Activated naive CD8-positive, alpha-beta T cell treated with anti-CD3 and anti-CD28 coated beads for 36 hours (primary cell): ENCODE measurements around the gene TMTC3. TPM values are rescaled to one million over a fixed set of nuclear protein-coding genes. Genes with fewer than 3 reads are reported as not detected.
"Not testable (repeated sequence)": the region's sequence is repeated elsewhere in the genome, so short reads cannot be mapped to it uniquely, and the experiment has no call there.

ENCODE experiments used
- DNase-seq: peaks from one replicate; pipeline ENCODE4 v3.0.0; 2021
- H3K27ac Mint-ChIP-seq: one replicate; pipeline ENCODE4 v1.8.0; 2022; ENCODE audit warnings: mild to moderate bottlenecking, moderate library complexity, mixed read lengths
- H3K27me3 Mint-ChIP-seq: one replicate; pipeline ENCODE4 v1.8.0; 2022; ENCODE audit warnings: mild to moderate bottlenecking, mixed read lengths
- H3K36me3 Mint-ChIP-seq: one replicate; pipeline ENCODE4 v1.8.0; 2021; ENCODE audit warnings: mild to moderate bottlenecking, mixed read lengths
- H3K4me1 Mint-ChIP-seq: one replicate; pipeline ENCODE4 v1.8.0; 2021; ENCODE audit warnings: mixed read lengths
- H3K4me3 Mint-ChIP-seq: one replicate; pipeline ENCODE4 v1.8.0; 2022; ENCODE audit warnings: mild to moderate bottlenecking, moderate library complexity, mixed read lengths
- H3K9me3 Mint-ChIP-seq: one replicate; pipeline ENCODE4 v1.8.0; 2022; ENCODE audit warnings: mixed read lengths
- total RNA-seq, 2 experiments: library from RNA; stranded (reverse); gene quantifications; one replicate each; pipeline ENCODE4 v1.2.3, GENCODE V29; 2021

Gene TMTC3
- total RNA-seq, 2 experiments from 2014 or later: 4.7 to 4.9 TPM

GRCh38 chr12:88185279-88185678 lies 43.2 kb downstream of the TMTC3 start:
- H3K27me3 Mint-ChIP-seq: no peaks in the 10 kb centered on the region
- peaks cover 46% of the 10 kb centered on the region for H3K36me3 Mint-ChIP-seq
- no peaks in the 10 kb centered on the region for H3K4me1 Mint-ChIP-seq
- H3K9me3 Mint-ChIP-seq: no peaks in the 10 kb centered on the region
- no peak for DNase-seq
- no peak overlapping the region for H3K27ac Mint-ChIP-seq
- no peak overlapping the region for H3K4me3 Mint-ChIP-seq

GRCh38 chr12:88185988-88186387 lies 43.9 kb downstream of the TMTC3 start:
- Mint-ChIP-seq H3K27me3 (no peaks in the 10 kb centered on the region), H3K27ac (no peak overlapping the region), H3K4me3 (no peak overlapping the region)

GRCh38 chr12:88187571-88187970 lies 45.5 kb downstream of the TMTC3 start:
- H3K27ac Mint-ChIP-seq: no peak overlapping the region
- no peaks in the 10 kb centered on the region for H3K4me1 Mint-ChIP-seq
- H3K36me3 Mint-ChIP-seq: peaks cover 25% of the 10 kb centered on the region
- no peak for DNase-seq
- H3K9me3 Mint-ChIP-seq: no peaks in the 10 kb centered on the region
- H3K27me3 Mint-ChIP-seq: no peaks in the 10 kb centered on the region
- no peak overlapping the region for H3K4me3 Mint-ChIP-seq

More at GRCh38 chr12:88185988-88186387, 43.9 kb downstream of the TMTC3 start:
- Mint-ChIP-seq H3K36me3 (peaks cover 39% of the 10 kb centered on the region), H3K4me1 (no peaks in the 10 kb centered on the region), H3K9me3 (no peaks in the 10 kb centered on the region)
- DNase-seq: no peak

GRCh38 chr12:88188180-88188579 lies 46.1 kb downstream of the TMTC3 start:
- DNase-seq: no peak
- H3K27ac Mint-ChIP-seq: no peak overlapping the region
- H3K36me3 Mint-ChIP-seq: peaks cover 22% of the 10 kb centered on the region
- no peaks in the 10 kb centered on the region for H3K9me3 Mint-ChIP-seq
- H3K27me3 Mint-ChIP-seq: no peaks in the 10 kb centered on the region
- no peaks in the 10 kb centered on the region for H3K4me1 Mint-ChIP-seq
- H3K4me3 Mint-ChIP-seq: no peak overlapping the region

- no peak for DNase-seq
- no peaks in the 10 kb centered on the region for H3K9me3 Mint-ChIP-seq
- no peaks in the 10 kb centered on the region for H3K4me1 Mint-ChIP-seq
- H3K27me3 Mint-ChIP-seq: no peaks in the 10 kb centered on the region
- peaks cover 9% of the 10 kb centered on the region for H3K36me3 Mint-ChIP-seq
- no peak overlapping the region for H3K4me3 Mint-ChIP-seq
- H3K27ac Mint-ChIP-seq: no peak overlapping the region
Measured at GRCh38 chr12:88192426-88192825, 50.3 kb downstream of the TMTC3 start.

- no peak overlapping the region for H3K27ac Mint-ChIP-seq
- no peak for DNase-seq
- H3K4me3 Mint-ChIP-seq: no peak overlapping the region
- no peaks in the 10 kb centered on the region for H3K27me3 Mint-ChIP-seq
- H3K9me3 Mint-ChIP-seq: no peaks in the 10 kb centered on the region
- H3K4me1 Mint-ChIP-seq: no peaks in the 10 kb centered on the region
- H3K36me3 Mint-ChIP-seq: peaks cover 9% of the 10 kb centered on the region
Measured at GRCh38 chr12:88194868-88195267, 52.8 kb downstream of the TMTC3 start.

- no peaks in the 10 kb centered on the region for H3K27me3 Mint-ChIP-seq
Measured at GRCh38 chr12:88200029-88200428, 57.9 kb downstream of the TMTC3 start.

GRCh38 chr12:88202500-88202899 lies 60.4 kb downstream of the TMTC3 start:
- no peaks in the 10 kb centered on the region for H3K4me1 Mint-ChIP-seq
- no peaks in the 10 kb centered on the region for H3K27me3 Mint-ChIP-seq
- no peaks in the 10 kb centered on the region for H3K36me3 Mint-ChIP-seq
- H3K9me3 Mint-ChIP-seq: peaks cover 5% of the 10 kb centered on the region
- DNase-seq: no peak
- no peak overlapping the region for H3K27ac Mint-ChIP-seq
- no peak overlapping the region for H3K4me3 Mint-ChIP-seq

More at GRCh38 chr12:88200029-88200428, 57.9 kb downstream of the TMTC3 start:
- peaks cover 5% of the 10 kb centered on the region for H3K9me3 Mint-ChIP-seq
- no peaks in the 10 kb centered on the region for H3K4me1 Mint-ChIP-seq
- H3K36me3 Mint-ChIP-seq: peaks cover 4% of the 10 kb centered on the region
- no peak overlapping the region for H3K4me3 Mint-ChIP-seq
- DNase-seq: no peak
- H3K27ac Mint-ChIP-seq: no peak overlapping the region

- Mint-ChIP-seq H3K4me1 (no peaks in the 10 kb centered on the region), H3K36me3 (peaks cover 3% of the 10 kb centered on the region), H3K27me3 (no peaks in the 10 kb centered on the region), H3K27ac (no peak overlapping the region), H3K9me3 (peaks cover 19% of the 10 kb centered on the region), H3K4me3 (no peak overlapping the region)
- DNase-seq: no peak
Measured at GRCh38 chr12:88206601-88207000, 64.5 kb downstream of the TMTC3 start.

GRCh38 chr12:88207921-88208620 lies 66.0 kb downstream of the TMTC3 start:
- no peak overlapping the region for H3K4me3 Mint-ChIP-seq
- no peaks in the 10 kb centered on the region for H3K27me3 Mint-ChIP-seq
- no peak for DNase-seq
- H3K27ac Mint-ChIP-seq: no peak overlapping the region
- no peaks in the 10 kb centered on the region for H3K4me1 Mint-ChIP-seq
- H3K36me3 Mint-ChIP-seq: peaks cover 3% of the 10 kb centered on the region
- peaks cover 24% of the 10 kb centered on the region for H3K9me3 Mint-ChIP-seq

- Mint-ChIP-seq H3K27me3 (no peaks in the 10 kb centered on the region), H3K36me3 (peaks cover 3% of the 10 kb centered on the region), H3K4me1 (no peaks in the 10 kb centered on the region), H3K27ac (no peak overlapping the region), H3K9me3 (peaks cover 24% of the 10 kb centered on the region), H3K4me3 (no peak overlapping the region)
- DNase-seq: no peak
Measured at GRCh38 chr12:88208661-88209060, 66.6 kb downstream of the TMTC3 start.

GRCh38 chr12:88210311-88210710 lies 68.2 kb downstream of the TMTC3 start:
- not testable (repeated sequence) for H3K4me1 Mint-ChIP-seq

GRCh38 chr12:88218293-88218692 lies 76.2 kb downstream of the TMTC3 start:
- H3K36me3 Mint-ChIP-seq: no peaks in the 10 kb centered on the region
- peaks cover 13% of the 10 kb centered on the region for H3K9me3 Mint-ChIP-seq
- H3K4me1 Mint-ChIP-seq: no peaks in the 10 kb centered on the region
- no peak for DNase-seq
- H3K4me3 Mint-ChIP-seq: no peak overlapping the region
- H3K27ac Mint-ChIP-seq: no peak overlapping the region
- H3K27me3 Mint-ChIP-seq: no peaks in the 10 kb centered on the region

More at GRCh38 chr12:88210311-88210710, 68.2 kb downstream of the TMTC3 start:
- H3K27me3 Mint-ChIP-seq, H3K36me3 Mint-ChIP-seq, H3K4me3 Mint-ChIP-seq, H3K27ac Mint-ChIP-seq, DNase-seq: not testable (repeated sequence)
- H3K9me3 Mint-ChIP-seq: peaks cover 23% of the 10 kb centered on the region

- H3K4me1 Mint-ChIP-seq: no peaks in the 10 kb centered on the region
- no peaks in the 10 kb centered on the region for H3K27me3 Mint-ChIP-seq
- H3K36me3 Mint-ChIP-seq: no peaks in the 10 kb centered on the region
- H3K27ac Mint-ChIP-seq: no peak overlapping the region
- DNase-seq: no peak
- H3K4me3 Mint-ChIP-seq: no peak overlapping the region
- H3K9me3 Mint-ChIP-seq: peaks cover 11% of the 10 kb centered on the region
Measured at GRCh38 chr12:88219861-88220260, 77.8 kb downstream of the TMTC3 start.

GRCh38 chr12:88223519-88223918 lies 81.4 kb downstream of the TMTC3 start:
- Mint-ChIP-seq H3K4me3 (no peak overlapping the region), H3K27me3 (no peaks in the 10 kb centered on the region), H3K27ac (no peak overlapping the region), H3K4me1 (no peaks in the 10 kb centered on the region), H3K36me3 (no peaks in the 10 kb centered on the region), H3K9me3 (peaks cover 11% of the 10 kb centered on the region)
- DNase-seq: no peak

- Mint-ChIP-seq H3K4me3 (no peak overlapping the region), H3K36me3 (no peaks in the 10 kb centered on the region), H3K27me3 (no peaks in the 10 kb centered on the region), H3K27ac (no peak overlapping the region), H3K4me1 (no peaks in the 10 kb centered on the region), H3K9me3 (peaks cover 10% of the 10 kb centered on the region)
- DNase-seq: no peak
Measured at GRCh38 chr12:88225776-88226175, 83.7 kb downstream of the TMTC3 start.
